HG02973 (cell line): Measurements from ENCODE around the gene CCZ1.
"Not testable (repeated sequence)": the region's sequence is repeated elsewhere in the genome, so short reads cannot be mapped to it uniquely, and the experiment has no call there.

ENCODE experiments used
- ATAC-seq: cut with Tn5 transposase; IDR thresholded peaks from one replicate; pipeline ENCODE4 v1.9.1; 2021; ENCODE audit warnings: moderate library complexity; ENCODE audit not compliant: unreplicated experiment

Gene CCZ1

DNA sequence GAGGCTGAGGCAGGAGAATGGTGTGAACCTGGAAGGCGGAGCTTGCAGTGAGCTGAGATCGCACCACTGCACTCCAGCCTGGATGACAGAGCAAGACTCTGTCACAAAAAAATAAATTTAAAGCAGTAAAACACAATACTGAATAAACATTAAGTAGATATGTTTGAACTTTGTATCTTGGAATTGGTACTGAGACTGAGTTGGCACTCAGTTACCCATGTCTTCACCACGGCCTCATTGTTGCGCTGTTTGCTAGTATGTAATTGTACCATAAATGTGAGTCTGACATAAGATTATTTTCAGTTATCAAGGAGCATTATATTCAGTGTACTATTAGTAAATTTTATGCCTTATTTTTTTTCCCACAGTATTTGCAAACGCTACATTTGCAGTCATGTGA, 6.2 kb downstream of the CCZ1 start:
- ATAC-seq = not testable (repeated sequence)

- ATAC-seq = not testable (repeated sequence)
Observed at GRCh38 chr7:5908835-5909234, 10.3 kb downstream of the CCZ1 start.

GRCh38 chr7:5916529-5916928, 18.0 kb downstream of the CCZ1 start:
- not testable (repeated sequence) for ATAC-seq

- ATAC-seq = not testable (repeated sequence)
Observed at GRCh38 chr7:5924180-5924579, 25.6 kb downstream of the CCZ1 start.

GRCh38 chr7:5924630-5925029, 26.1 kb downstream of the CCZ1 start:
- not testable (repeated sequence) for ATAC-seq

DNA sequence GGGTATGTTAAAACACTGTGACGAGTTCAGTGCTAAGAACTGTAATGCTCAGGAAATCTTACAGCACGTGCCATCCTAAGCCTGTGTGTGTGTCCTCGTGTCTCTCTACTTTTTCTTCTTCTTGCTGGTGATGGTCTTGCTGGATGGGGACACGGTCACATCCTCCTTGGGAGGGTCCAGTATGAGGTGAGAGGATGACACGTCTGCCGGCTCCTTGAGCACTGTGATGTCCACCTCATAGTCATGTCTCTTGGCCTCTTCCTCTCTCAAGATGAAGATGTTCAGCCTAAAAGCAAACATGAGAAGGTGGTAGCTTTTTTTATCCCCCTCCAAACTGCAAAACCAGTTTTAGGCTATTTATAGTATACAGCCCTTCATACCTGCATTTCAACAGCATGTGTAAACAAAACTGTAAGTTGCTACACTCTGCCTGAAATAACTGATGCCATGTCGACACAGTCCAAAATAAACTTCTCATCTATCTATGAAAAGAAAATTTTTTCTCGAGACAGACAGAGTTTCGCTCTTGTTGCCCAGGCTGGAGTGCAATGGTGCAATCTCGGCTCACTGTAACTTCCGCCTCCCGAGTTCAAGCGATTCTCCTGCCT, 27.8 kb downstream of the CCZ1 start:
- ATAC-seq = not testable (repeated sequence)

DNA sequence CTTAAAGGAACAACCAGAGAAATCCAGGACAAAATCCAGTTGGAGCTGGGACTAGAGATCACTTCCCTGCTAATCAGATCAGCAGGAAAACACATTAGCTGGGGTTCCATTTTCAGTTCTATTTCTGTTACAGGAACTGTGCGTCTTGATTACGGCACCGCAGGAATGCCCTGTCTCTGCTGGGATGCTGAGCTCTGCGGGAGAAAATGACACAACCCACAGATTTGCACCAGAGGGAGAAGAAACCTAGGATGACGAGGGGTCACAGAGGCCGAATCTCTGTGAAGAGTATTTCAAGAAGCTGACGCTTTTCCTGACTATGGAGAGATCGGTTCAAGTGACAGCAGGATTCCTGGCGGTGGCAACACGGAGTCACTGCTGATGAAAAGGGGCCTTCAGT, 31.8 kb downstream of the CCZ1 start:
- not testable (repeated sequence) for ATAC-seq

DNA sequence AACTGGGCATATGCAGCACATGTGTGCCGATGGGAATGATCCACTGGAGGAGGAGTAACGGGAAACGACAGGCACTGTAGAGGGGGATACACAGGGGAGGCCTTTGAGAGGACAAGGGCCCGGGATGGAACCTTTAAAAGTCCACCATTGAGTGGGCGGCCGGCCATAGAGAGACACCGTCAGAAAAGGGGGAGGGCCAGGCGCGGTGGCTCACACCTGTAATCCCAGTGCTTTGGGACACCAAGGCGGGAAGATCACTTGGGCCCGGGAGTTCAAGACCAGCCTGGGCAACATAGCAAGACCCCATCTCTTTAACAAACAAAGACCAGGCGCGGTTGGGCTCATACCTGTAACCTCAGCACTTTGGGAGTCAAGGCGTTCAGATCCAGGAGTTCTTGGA, 32.7 kb downstream of the CCZ1 start:
- not testable (repeated sequence) for ATAC-seq

GRCh38 chr7:5931905-5932644, 33.5 kb downstream of the CCZ1 start:
- not testable (repeated sequence) for ATAC-seq

DNA sequence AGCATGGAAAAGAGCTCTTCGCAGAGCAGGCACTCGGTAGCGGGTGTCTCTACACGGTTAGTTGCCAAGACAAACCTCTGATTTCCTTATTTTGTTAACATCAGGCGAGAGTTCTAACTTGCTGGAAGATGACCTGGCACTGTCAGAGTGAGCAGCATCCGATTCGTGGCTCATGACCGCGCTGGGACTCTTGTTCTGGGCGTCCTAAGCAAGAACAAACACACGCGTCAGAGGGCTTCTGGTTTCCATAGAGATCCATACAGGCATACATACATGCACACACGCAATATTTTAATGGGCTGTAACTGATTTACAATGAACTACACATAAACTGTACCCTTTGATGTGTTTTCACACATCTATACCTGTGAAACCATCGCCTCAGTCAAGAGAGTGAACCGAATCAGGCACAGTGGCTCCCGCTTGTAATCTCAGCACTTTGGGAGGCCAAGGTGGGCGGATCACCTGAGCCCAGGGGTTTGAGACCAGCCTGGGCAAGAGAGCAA, 36.5 kb downstream of the CCZ1 start:
- not testable (repeated sequence) for ATAC-seq

DNA sequence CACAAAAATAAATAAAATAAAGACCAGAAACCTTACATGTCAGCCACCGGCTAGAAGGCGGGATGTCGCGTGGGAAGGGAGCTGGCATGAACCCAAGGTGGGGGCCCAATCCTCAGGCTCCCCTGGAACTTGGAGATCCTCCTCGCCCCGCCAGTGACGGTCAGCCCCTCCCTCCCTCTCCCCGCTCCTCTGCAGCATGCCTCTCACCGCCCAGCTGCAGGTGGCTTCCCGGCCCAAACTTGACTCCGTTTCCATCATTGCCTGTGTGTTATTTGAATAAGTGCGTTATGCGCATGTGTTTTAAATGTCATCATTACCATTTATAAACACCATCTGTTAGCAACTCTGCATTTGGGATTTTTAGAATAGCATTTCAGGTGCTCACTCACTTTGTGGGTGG, 64.7 kb downstream of the CCZ1 start:
- ATAC-seq = not testable (repeated sequence)

- not testable (repeated sequence) for ATAC-seq
Observed at GRCh38 chr7:5963810-5964209, 65.3 kb downstream of the CCZ1 start.

- ATAC-seq = not testable (repeated sequence)
Observed at GRCh38 chr7:5970347-5970911, 71.9 kb downstream of the CCZ1 start, which contains the start of gene RSPH10B. Gene RSPH10B, minus strand, starts transcription at chr7:5970689. Its CDS starts 3,573 bp downstream, at chr7:5967116.

DNA sequence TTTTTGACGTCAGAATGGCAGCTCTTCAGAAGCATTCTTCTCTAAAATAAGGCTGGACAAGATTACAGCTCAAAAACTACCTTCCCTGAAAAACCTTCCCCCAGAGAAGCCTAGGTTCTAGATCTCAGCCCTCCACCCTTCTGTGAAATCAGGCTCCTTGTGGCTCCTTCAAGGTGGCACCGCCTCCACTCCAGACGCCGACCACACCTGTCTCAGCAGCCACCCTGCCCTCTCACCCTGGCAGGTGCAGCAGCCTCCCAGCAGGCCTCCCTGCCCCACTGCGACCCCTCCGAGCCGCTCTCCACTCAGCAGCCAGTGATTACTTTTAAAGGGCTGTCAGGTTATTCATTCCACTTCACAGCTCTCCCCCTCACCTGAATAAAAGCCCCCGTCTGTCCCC, 75.0 kb downstream of the CCZ1 start:
- not testable (repeated sequence) for ATAC-seq
